ENCODE results near the gene FGF3. TPM values are rescaled to one million over a fixed set of nuclear protein-coding genes. Genes with fewer than 3 reads are reported as not detected.

FGF3 gene
- not detected in 2 replicates for total RNA-seq

DNA sequence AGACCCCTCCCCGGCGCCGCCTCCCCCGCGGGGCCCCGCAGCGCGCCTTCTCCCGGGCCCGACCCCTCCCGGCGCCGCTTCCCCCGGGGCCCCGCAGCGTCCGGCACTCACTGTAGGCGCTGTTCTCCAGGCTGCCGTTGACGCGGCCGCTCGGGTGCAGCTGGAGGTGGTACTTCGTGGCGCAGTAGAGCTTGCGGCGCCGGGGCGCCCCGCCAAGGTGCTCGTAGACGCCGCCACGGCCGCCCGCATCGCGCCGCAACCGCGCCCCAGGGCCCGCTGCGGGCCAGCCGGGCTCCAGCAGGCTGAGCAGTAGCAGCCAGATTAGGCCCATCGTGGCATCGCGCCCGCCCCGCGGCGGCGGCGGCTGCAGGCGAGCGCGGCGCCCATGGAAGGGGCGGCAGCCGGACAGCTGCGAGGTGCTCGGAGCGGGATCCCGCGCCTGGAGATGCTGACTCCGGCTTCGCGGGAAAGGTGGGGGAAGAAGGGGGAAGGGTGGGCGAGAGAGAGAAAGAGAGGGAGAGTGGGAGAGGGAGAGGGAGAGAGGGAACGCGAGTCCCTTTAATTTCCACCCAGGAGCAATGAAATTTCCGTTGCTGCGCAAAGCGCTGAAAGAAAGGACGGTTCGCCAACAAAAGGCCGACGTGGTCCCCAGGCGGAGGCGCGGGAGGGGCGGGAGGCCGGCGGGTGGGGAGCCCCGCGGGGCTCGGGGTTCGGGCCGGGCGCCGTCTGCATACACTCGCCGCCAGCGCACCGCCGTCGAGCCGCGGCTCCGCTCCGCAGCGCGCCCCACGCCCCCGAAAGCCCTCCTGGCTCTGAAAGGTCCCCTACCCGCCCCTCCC is at the start of gene FGF3:
FGF3 (minus strand) TSS at position 814 of the 839 bp plus-strand sequence; CDS start at position 331, 483 bp downstream.

DNA sequence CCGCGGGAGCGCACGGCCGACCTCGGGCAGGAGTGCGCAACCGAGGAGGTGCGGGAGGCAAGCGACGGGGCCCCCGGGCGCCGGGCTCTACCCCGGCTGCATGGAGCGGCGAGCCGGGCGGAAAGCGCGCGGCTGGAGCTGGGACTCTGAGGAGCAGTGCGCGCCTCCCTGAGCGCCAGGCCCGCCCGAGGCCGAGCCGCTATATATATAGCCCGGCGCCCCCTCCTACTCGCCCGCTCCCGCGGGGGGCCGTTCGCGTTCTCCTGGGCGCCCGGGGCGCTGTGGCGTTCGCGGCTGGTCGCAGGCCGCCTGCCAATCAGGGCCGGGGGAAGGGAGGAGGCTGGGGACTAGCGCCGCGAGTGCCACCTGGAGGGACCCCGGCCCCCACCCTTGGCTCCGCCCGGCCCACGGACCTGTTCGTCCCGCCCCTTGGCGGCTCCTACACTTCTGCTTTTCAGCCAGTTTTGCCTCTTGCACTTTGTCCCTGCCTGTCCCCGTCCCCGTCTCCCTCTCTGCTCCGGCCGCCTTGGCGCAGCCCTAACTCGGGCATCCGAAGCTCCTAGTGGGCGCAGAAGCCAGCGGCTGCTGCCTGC is 44.0 kb downstream of the FGF3 start, which contains the start of gene FGF4:
FGF4 (minus strand) TSS at position 179 of the 593 bp plus-strand sequence. CDS start 257 bp downstream, outside the sequence.

Other genes with a start within 250 kb of the FGF3 start
- 179 and 332 TPM in 2 replicates for gene CCND1, start 178.3 kb downstream of the FGF3 start, total RNA-seq
- 17.5 and 24.5 TPM in 2 replicates for gene LTO1, start 144.1 kb downstream of the FGF3 start, total RNA-seq
- not detected in 2 replicates for gene FGF19, start 115.4 kb downstream of the FGF3 start, total RNA-seq
- gene FGF4, start 44.1 kb downstream of the FGF3 start, total RNA-seq: not detected in 2 replicates